Gastrocnemius medialis (tissue), 4 donors: ENCODE measurements around the gene CNPY4.

Experiments used
- POLR2A ChIP-seq, 2 donors: fragments of 450-650 bp; IDR thresholded peaks; one replicate each; pipeline ENCODE4 v1.6.1; 2017; ENCODE audit warnings: antibody characterized with exemption in 2 of 2, mild to moderate bottlenecking in 2 of 2, moderate library complexity in 2 of 2
- TF ChIP-seq, protein P1 (sequence below), 5 experiments: fragments of 450-650 bp in 3 of 5; fragments of 200-600 bp in 2 of 5; sonication (generic) in 2 of 5; IDR thresholded peaks in 4 of 5; conservative IDR thresholded peaks in 1 of 5; 1 replicate in 4 of 5; 2 replicates in 1 of 5; pipeline ENCODE4 v1.5.1; 2016 to 2019; ENCODE audit warnings: antibody characterized with exemption in 5 of 5, mild to moderate bottlenecking in 3 of 5, moderate library complexity in 3 of 5

DNA sequence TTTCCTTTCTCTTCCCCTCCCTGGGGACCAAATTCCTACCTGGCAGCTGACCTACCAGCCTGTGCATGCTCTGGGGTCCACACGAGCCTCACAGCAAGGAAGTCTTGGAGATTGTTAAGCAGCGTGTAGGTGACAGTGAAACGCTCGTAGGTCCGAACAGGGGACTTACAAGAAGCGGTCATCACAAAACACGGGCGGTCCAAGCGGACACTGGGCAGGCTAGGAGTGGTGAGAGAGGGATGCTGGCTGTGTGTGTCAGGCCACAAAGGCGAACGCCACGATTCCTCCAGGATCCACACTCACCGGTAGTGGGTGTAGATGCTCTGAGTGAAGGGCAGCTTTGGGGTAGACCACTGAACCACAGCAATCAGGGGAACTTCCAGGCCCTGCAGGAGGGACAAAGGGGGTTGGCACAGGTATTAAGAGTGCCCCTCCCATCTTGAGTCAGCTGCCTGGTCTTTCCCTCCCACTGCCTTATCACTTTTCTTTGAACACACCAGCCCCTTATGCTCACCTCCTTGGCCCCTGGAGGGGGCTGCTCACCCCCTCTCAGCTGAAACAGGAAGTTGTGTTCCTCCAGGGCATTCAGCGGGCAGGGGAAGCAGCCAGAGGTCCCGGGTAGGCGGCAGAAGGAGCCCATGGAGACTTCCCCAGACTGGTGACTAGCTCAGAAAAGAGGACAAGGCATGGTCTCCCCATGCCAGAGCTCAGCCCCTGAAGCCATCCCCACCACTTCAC is 37.1 kb downstream of the CNPY4 start:
- TF ChIP-seq, protein P1, sequence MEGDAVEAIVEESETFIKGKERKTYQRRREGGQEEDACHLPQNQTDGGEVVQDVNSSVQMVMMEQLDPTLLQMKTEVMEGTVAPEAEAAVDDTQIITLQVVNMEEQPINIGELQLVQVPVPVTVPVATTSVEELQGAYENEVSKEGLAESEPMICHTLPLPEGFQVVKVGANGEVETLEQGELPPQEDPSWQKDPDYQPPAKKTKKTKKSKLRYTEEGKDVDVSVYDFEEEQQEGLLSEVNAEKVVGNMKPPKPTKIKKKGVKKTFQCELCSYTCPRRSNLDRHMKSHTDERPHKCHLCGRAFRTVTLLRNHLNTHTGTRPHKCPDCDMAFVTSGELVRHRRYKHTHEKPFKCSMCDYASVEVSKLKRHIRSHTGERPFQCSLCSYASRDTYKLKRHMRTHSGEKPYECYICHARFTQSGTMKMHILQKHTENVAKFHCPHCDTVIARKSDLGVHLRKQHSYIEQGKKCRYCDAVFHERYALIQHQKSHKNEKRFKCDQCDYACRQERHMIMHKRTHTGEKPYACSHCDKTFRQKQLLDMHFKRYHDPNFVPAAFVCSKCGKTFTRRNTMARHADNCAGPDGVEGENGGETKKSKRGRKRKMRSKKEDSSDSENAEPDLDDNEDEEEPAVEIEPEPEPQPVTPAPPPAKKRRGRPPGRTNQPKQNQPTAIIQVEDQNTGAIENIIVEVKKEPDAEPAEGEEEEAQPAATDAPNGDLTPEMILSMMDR (IDR thresholded peaks at IDR 0.05 in 4 of 5, conservative IDR thresholded peaks at IDR 0.05 in 1 of 5) = no peak
- no peak for TF ChIP-seq POLR2A (IDR thresholded peaks at IDR 0.05)
